Gastrocnemius medialis (tissue), 4 donors: ENCODE data around the gene SPATA22. TPM values are rescaled to one million over a fixed set of nuclear protein-coding genes. Genes with fewer than 3 reads are reported as not detected.
"Not testable (repeated sequence)": the region's sequence is repeated elsewhere in the genome, so short reads cannot be mapped to it uniquely, and the experiment has no call there.

Experiments used
- ATAC-seq, 2 donors: fragments of 150-250 bp; one replicate each; pipeline ENCODE4 v1.9.1; 2016
- DNase-seq, 2 donors: peaks; one replicate each; pipeline ENCODE4 v3.0.0-alpha.2; 2019
- H3K27ac ChIP-seq, 4 donors: fragments of 200-600 bp; sonication (generic); 1 replicate in 1 of 4; 2 replicates in 3 of 4; pipeline ENCODE4 v1.5.1; 2016 to 2018; ENCODE audit warnings: mild to moderate bottlenecking in 2 of 4, moderate library complexity in 1 of 4
- H3K27me3 ChIP-seq, 3 donors: fragments of 200-600 bp; sonication (generic) in 2 of 3; 1 replicate in 1 of 3; 2 replicates in 2 of 3; pipeline versions ENCODE4 v1.5.1 to v1.6.0; 2016 to 2019; ENCODE audit warnings: mild to moderate bottlenecking in 1 of 3, moderate library complexity in 1 of 3
- H3K36me3 ChIP-seq, 2 donors: fragments of 200-600 bp; sonication (generic) in 1 of 2; one replicate each; pipeline ENCODE4 v1.5.1; 2017 to 2018
- H3K4me1 ChIP-seq, 2 donors: fragments of 200-600 bp; sonication (generic) in 1 of 2; one replicate each; pipeline ENCODE4 v1.5.1; 2016 to 2017; ENCODE audit warnings: mild to moderate bottlenecking in 2 of 2
- H3K4me3 ChIP-seq, 4 donors: fragments of 200-600 bp; sonication (generic) in 3 of 4; 1 replicate in 1 of 4; 2 replicates in 3 of 4; pipeline ENCODE4 v1.5.1; 2016 to 2019; ENCODE audit warnings: mild to moderate bottlenecking in 2 of 4
- H3K9me3 ChIP-seq, 3 donors: fragments of 200-600 bp; sonication (generic) in 2 of 3; 1 replicate in 1 of 3; 2 replicates in 2 of 3; pipeline ENCODE4 v1.5.1; 2016 to 2019
- CTCF ChIP-seq, 5 experiments: fragments of 450-650 bp in 3 of 5; fragments of 200-600 bp in 2 of 5; sonication (generic) in 2 of 5; IDR thresholded peaks in 4 of 5; conservative IDR thresholded peaks in 1 of 5; 1 replicate in 4 of 5; 2 replicates in 1 of 5; pipeline ENCODE4 v1.5.1; 2016 to 2019; ENCODE audit warnings: antibody characterized with exemption in 5 of 5, mild to moderate bottlenecking in 3 of 5, moderate library complexity in 3 of 5
- POLR2A ChIP-seq, 2 donors: fragments of 450-650 bp; IDR thresholded peaks; one replicate each; pipeline ENCODE4 v1.6.1; 2017; ENCODE audit warnings: antibody characterized with exemption in 2 of 2, mild to moderate bottlenecking in 2 of 2, moderate library complexity in 2 of 2
- in situ Hi-C, 4 donors: fragments of 200-750 bp; cut with MboI; loops; one replicate each; pipeline versions ENCODE4 v1.15.0 to v1.8.0; 2017; ENCODE audit warnings: low sequenced_read_pairs in 4 of 4
- intact Hi-C: fragments of 100-400 bp; cut with DNase I; formaldehyde crosslinking; loops from one replicate; pipeline ENCODE4 v1.15.1; 2023; ENCODE audit warnings: low total_unique reads
- total RNA-seq, 4 donors: library from RNA; depleted of rRNA; stranded (reverse); fragments of >200 nt; gene quantifications; one replicate each; pipeline versions ENCODE4 v1.1.0 to v1.2.3, GENCODE V29; 2016

The SPATA22 gene
- total RNA-seq, 4 donors from 2014 or later, result 0.22 to 0.23 TPM; not detected in 2

DNA sequence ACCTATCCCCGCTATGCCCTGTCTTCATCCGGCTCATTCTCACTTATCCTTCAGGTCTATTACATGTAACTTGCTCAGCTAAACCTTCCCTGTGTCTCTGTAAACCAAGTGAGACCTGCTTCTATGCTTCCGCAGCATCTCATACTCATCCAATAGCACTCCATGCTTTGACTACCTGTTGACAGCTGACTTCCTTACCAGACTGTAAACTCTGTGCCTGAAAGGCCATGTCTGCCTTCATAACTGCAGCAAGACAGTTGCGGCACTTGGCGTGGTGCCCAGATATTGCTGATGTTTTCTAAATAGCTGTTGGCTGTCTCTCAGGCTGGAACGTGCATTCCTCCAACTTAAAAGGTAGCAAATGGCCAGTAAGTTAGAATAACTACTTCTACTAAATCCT, 71.6 kb downstream of the SPATA22 start:
- intact Hi-C loops (no loop called here), in situ Hi-C loops (no loop called here)
- Histone ChIP-seq H3K27me3 (no peaks in the 10 kb centered on the region), H3K36me3 (no peaks in the 10 kb centered on the region), H3K9me3 (no peaks in the 10 kb centered on the region), H3K4me3 (no peak overlapping the region), H3K4me1 (no peaks in the 10 kb centered on the region), H3K27ac (no peak overlapping the region)
- TF ChIP-seq POLR2A (IDR thresholded peaks at IDR 0.05), result no peak
- no peak for TF ChIP-seq CTCF (IDR thresholded peaks at IDR 0.05 in 4 of 5, conservative IDR thresholded peaks at IDR 0.05 in 1 of 5)
- DNase-seq (no peak), ATAC-seq (no peak)

- in situ Hi-C loops (no loop called here), intact Hi-C loops (no loop called here)
- Histone ChIP-seq H3K9me3 (no peaks in the 10 kb centered on the region), H3K4me3 (no peak within 1 kb of the TSS), H3K27me3 (no peaks in the 10 kb centered on the region), H3K36me3 (no peaks in the 10 kb centered on the region), H3K27ac (no peak within 1 kb of the TSS), H3K4me1 (no peaks in the 10 kb centered on the region)
- DNase-seq (no peak), ATAC-seq (no peak)
- no peak for TF ChIP-seq CTCF (IDR thresholded peaks at IDR 0.05 in 4 of 5, conservative IDR thresholded peaks at IDR 0.05 in 1 of 5)
- TF ChIP-seq POLR2A (IDR thresholded peaks at IDR 0.05), result no peak
These were observed 73.3 kb downstream of the SPATA22 start, which contains the start of gene OR1E1 for GRCh38 chr17:3398310-3398709. OR1E1 (minus strand) TSS chr17:3398410; CDS start chr17:3398410, 0 bp downstream.

GRCh38 chr17:3397801-3398200, 73.8 kb downstream of the SPATA22 start:
- H3K27ac ChIP-seq, in situ Hi-C loops, DNase-seq, ATAC-seq, intact Hi-C loops, H3K4me1 ChIP-seq, H3K36me3 ChIP-seq, H3K27me3 ChIP-seq, H3K4me3 ChIP-seq, H3K9me3 ChIP-seq: not testable (repeated sequence)

Other genes starting within 250 kb of the SPATA22 start
- gene OR3A1, start 173.5 kb downstream of the SPATA22 start, total RNA-seq, result not detected
- gene OR3A2, start 85.5 kb downstream of the SPATA22 start, total RNA-seq, result under 1 TPM in 2 of 4 donors, not detected in 2; 0.46 to 0.65 TPM
- gene OR1E1, start 73.4 kb downstream of the SPATA22 start, total RNA-seq, result not detected
- gene OR3A3, start 60.4 kb downstream of the SPATA22 start, total RNA-seq, result not detected
- under 1 TPM in 1 of 4 donors, not detected in 3; 0.49 TPM for gene OR1E2, start 38.0 kb downstream of the SPATA22 start, total RNA-seq
- gene ASPA, start 4.2 kb upstream of the SPATA22 start, total RNA-seq, result 1 to 10 TPM in 3 of 4 donors, under 1 TPM in 1; 0.89 to 4.8 (median 1.4) TPM
- 1 to 10 TPM; 1.3 to 3.8 (median 1.6) TPM for gene TRPV3, start 86.0 kb upstream of the SPATA22 start, total RNA-seq
- gene TRPV1, start 137.6 kb upstream of the SPATA22 start, total RNA-seq, result 1 to 10 TPM; 1.7 to 6.5 (median 3.5) TPM
- 1 to 10 TPM; 4.1 to 4.7 (median 4.4) TPM for gene SHPK, start 164.4 kb upstream of the SPATA22 start, total RNA-seq
- 100 to 1,000 TPM in 1 of 4 donors, 10 to 100 TPM in 3; 15.0 to 141 (median 60.2) TPM for gene CTNS, start 164.9 kb upstream of the SPATA22 start, total RNA-seq
- 10 to 100 TPM; 24.1 to 45.1 (median 33.8) TPM for gene TAX1BP3, start 196.8 kb upstream of the SPATA22 start, total RNA-seq
- 10 to 100 TPM; 40.6 to 73.8 (median 54.5) TPM for gene EMC6, start 197.0 kb upstream of the SPATA22 start, total RNA-seq
- 10 to 100 TPM; 12.3 to 52.9 (median 30.2) TPM for gene P2RX5, start 224.3 kb upstream of the SPATA22 start, total RNA-seq